SU-DHL-6 (cell line): ENCODE measurements around the gene ARHGEF39.

ENCODE experiments used
- H2AFZ ChIP-seq: fragments of 200-600 bp; sonication (generic); 2 replicates; pipeline ENCODE4 v1.6.1; 2014; ENCODE audit warnings: low read depth, mild to moderate bottlenecking, moderate library complexity, mixed read lengths, antibody characterized with exemption, low read length; ENCODE audit not compliant: severe bottlenecking
- H3F3A ChIP-seq: fragments of 200-600 bp; shearing (Covaris generic); 2 replicates; pipeline ENCODE4 v1.6.0; 2016; ENCODE audit warnings: antibody characterized with exemption, mild to moderate bottlenecking; ENCODE audit not compliant: insufficient read depth
- H3K27ac ChIP-seq: fragments of 200-600 bp; sonication (generic); 2 replicates; pipeline ENCODE4 v1.5.1; 2016; ENCODE audit warnings: low read depth, mild to moderate bottlenecking, low read length, moderate library complexity, mixed read lengths
- H3K27me3 ChIP-seq: fragments of 200-600 bp; sonication (generic), shearing (Covaris generic); 2 replicates; pipeline ENCODE4 v1.6.0; 2014; ENCODE audit warnings: mild to moderate bottlenecking, low read length
- H3K36me3 ChIP-seq: fragments of 200-600 bp; sonication (generic); 2 replicates; pipeline ENCODE4 v1.6.1; 2014; ENCODE audit warnings: mild to moderate bottlenecking, low read length, mixed read lengths
- H3K4me2 ChIP-seq: fragments of 300-600, 200-600 bp; shearing (Covaris generic), sonication (generic); 2 replicates; pipeline ENCODE4 v1.6.0; 2014; ENCODE audit warnings: low read length, low read depth, mild to moderate bottlenecking; ENCODE audit not compliant: poor library complexity, severe bottlenecking
- H3K4me3 ChIP-seq: fragments of 200-600 bp; sonication (generic); 2 replicates; pipeline ENCODE4 v1.5.1; 2014; ENCODE audit warnings: antibody characterized with exemption, low read length, mild to moderate bottlenecking, mixed read lengths; ENCODE audit not compliant: insufficient read depth, poor library complexity, severe bottlenecking
- H3K79me2 ChIP-seq: fragments of 200-600 bp; sonication (generic); 2 replicates; pipeline ENCODE4 v1.6.1; 2014; ENCODE audit warnings: mild to moderate bottlenecking, low read length, moderate library complexity; ENCODE audit not compliant: insufficient read depth
- H3K9ac ChIP-seq: fragments of 200-600 bp; sonication (generic); 2 replicates; pipeline ENCODE4 v1.7.0; 2014; ENCODE audit warnings: mild to moderate bottlenecking, low read length
- H3K9me2 ChIP-seq: fragments of 200-600 bp; sonication (generic); replicated peaks from 2 replicates; pipeline ENCODE4 v1.6.1; 2014; ENCODE audit warnings: low read length; ENCODE audit not compliant: insufficient read depth
- H3K9me3 ChIP-seq: fragments of 200-600 bp; sonication (generic); 2 replicates; pipeline ENCODE4 v1.6.1; 2014; ENCODE audit warnings: low read length, mixed read lengths; ENCODE audit not compliant: insufficient read depth
- H4K20me1 ChIP-seq: fragments of 200-600 bp; sonication (generic); 2 replicates; pipeline ENCODE4 v1.6.1; 2014; ENCODE audit warnings: low read depth, mild to moderate bottlenecking, antibody characterized with exemption, low read length, moderate library complexity, mixed read lengths
- CTCF ChIP-seq: fragments of 200-600 bp; sonication (generic); IDR thresholded peaks from one replicate; pipeline ENCODE4 v1.5.1; 2017; ENCODE audit warnings: antibody characterized with exemption, mild to moderate bottlenecking, low read length, moderate library complexity; ENCODE audit not compliant: insufficient read depth, poor library complexity, severe bottlenecking
- EZH2phosphoT487 ChIP-seq: fragments of 200-600 bp; sonication (generic), shearing (Covaris generic); conservative IDR thresholded peaks from 2 replicates; pipeline ENCODE4 v1.6.1; 2018; ENCODE audit warnings: mild to moderate bottlenecking, antibody characterized with exemption, low read length, moderate library complexity, mixed read lengths

The ARHGEF39 gene

GRCh38 chr9:35629597-35629996, 35.4 kb downstream of the ARHGEF39 start:
- Histone ChIP-seq H3K27me3 (no peaks in the 10 kb centered on the region), H2AFZ (no peak overlapping the region), H3K9me2 (no peaks in the 10 kb centered on the region)

GRCh38 chr9:35628389-35628991, 36.5 kb downstream of the ARHGEF39 start:
- no peaks in the 10 kb centered on the region for H4K20me1 ChIP-seq
- no peaks in the 10 kb centered on the region for H3K79me2 ChIP-seq
- H3K9me3 ChIP-seq, result no peaks in the 10 kb centered on the region
- no peak overlapping the region for H2AFZ ChIP-seq
- H3K36me3 ChIP-seq, result no peaks in the 10 kb centered on the region
- no peaks in the 10 kb centered on the region for H3K27me3 ChIP-seq
- H3K27ac ChIP-seq, result no peak overlapping the region
- no peak for TF ChIP-seq CTCF
- TF ChIP-seq EZH2phosphoT487, result no peak
- H3F3A ChIP-seq, result peaks cover 20% of the 10 kb centered on the region; the same call in 1 of the 2 replicates
- H3K4me3 ChIP-seq, result no peak overlapping the region
- H3K9me2 ChIP-seq, result no peaks in the 10 kb centered on the region
- no peak overlapping the region for H3K4me2 ChIP-seq
- H3K9ac ChIP-seq, result no peak overlapping the region

More at GRCh38 chr9:35629597-35629996, 35.4 kb downstream of the ARHGEF39 start:
- Histone ChIP-seq H3K9ac (no peak overlapping the region), H3F3A (peaks cover 30% of the 10 kb centered on the region), H3K9me3 (no peaks in the 10 kb centered on the region), H4K20me1 (no peaks in the 10 kb centered on the region), H3K4me2 (no peak overlapping the region), H3K79me2 (no peaks in the 10 kb centered on the region), H3K27ac (no peak overlapping the region), H3K36me3 (no peaks in the 10 kb centered on the region), H3K4me3 (no peak overlapping the region)
- TF ChIP-seq CTCF (no peak), EZH2phosphoT487 (no peak)

- TF ChIP-seq CTCF (no peak), EZH2phosphoT487 (no peak)
- no peak overlapping the region for H3K4me2 ChIP-seq
- no peak overlapping the region for H3K27ac ChIP-seq
- no peaks in the 10 kb centered on the region for H4K20me1 ChIP-seq
- no peak overlapping the region for H2AFZ ChIP-seq
- no peaks in the 10 kb centered on the region for H3K36me3 ChIP-seq
- H3K4me3 ChIP-seq, result no peak overlapping the region
- no peaks in the 10 kb centered on the region for H3K27me3 ChIP-seq
- H3F3A ChIP-seq, result peaks cover 15% of the 10 kb centered on the region; the same call in 1 of the 2 replicates
- no peaks in the 10 kb centered on the region for H3K9me2 ChIP-seq
- no peaks in the 10 kb centered on the region for H3K79me2 ChIP-seq
- no peaks in the 10 kb centered on the region for H3K9me3 ChIP-seq
- no peak overlapping the region for H3K9ac ChIP-seq
Measured at GRCh38 chr9:35627575-35627974, 37.4 kb downstream of the ARHGEF39 start.
